Measurements from ENCODE around the gene LNX2. TPM values are rescaled to one million over a fixed set of nuclear protein-coding genes. Genes with fewer than 3 reads are reported as not detected.

LNX2 gene
- total RNA-seq, 2 experiments from 2014 or later, result 6.8 to 9.7 TPM

- Histone ChIP-seq H4K20me1 (ENCODE audit: insufficient read depth, low read length) (no peaks in the 10 kb centered on the region), H3K4me3 (ENCODE audit: low read depth, low read length, poor library complexity, severe bottlenecking) (no peak overlapping the region), H3K79me2 (ENCODE audit: insufficient read depth, low read depth, low read length) (no peaks in the 10 kb centered on the region), H3K9me3 (ENCODE audit: low read length) (no peaks in the 10 kb centered on the region), H3K4me2 (ENCODE audit: low read length) (no peak overlapping the region), H3K4me1 (ENCODE audit: insufficient read depth, low read length, poor library complexity, severe bottlenecking) (no peaks in the 10 kb centered on the region), H3K9me2 (ENCODE audit: insufficient read depth, low read length) (no peaks in the 10 kb centered on the region), H2AFZ (ENCODE audit: low read length) (no peak overlapping the region), H3K36me3 (ENCODE audit: insufficient read depth, low read length) (peaks cover 12% of the 10 kb centered on the region; the same call in 1 of the 2 replicates), H3K27ac (ENCODE audit: low read depth, low read length, poor library complexity, severe bottlenecking) (no peak overlapping the region)
- CTCF ChIA-PET (ENCODE audit: unreplicated experiment), result no interaction called here
- no TSS peak for BruUV-seq (replicated peaks)
- no peak for TF ChIP-seq EZH2phosphoT487 (IDR thresholded peaks at IDR 0.05; ENCODE audit: borderline replicate concordance, low read depth, low read length)
- TF ChIP-seq, protein P1, sequence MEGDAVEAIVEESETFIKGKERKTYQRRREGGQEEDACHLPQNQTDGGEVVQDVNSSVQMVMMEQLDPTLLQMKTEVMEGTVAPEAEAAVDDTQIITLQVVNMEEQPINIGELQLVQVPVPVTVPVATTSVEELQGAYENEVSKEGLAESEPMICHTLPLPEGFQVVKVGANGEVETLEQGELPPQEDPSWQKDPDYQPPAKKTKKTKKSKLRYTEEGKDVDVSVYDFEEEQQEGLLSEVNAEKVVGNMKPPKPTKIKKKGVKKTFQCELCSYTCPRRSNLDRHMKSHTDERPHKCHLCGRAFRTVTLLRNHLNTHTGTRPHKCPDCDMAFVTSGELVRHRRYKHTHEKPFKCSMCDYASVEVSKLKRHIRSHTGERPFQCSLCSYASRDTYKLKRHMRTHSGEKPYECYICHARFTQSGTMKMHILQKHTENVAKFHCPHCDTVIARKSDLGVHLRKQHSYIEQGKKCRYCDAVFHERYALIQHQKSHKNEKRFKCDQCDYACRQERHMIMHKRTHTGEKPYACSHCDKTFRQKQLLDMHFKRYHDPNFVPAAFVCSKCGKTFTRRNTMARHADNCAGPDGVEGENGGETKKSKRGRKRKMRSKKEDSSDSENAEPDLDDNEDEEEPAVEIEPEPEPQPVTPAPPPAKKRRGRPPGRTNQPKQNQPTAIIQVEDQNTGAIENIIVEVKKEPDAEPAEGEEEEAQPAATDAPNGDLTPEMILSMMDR (conservative IDR thresholded peaks at IDR 0.05; ENCODE audit: low read length), result no peak
- no peak for DNase-seq (ENCODE audit: low spot score)
- POLR2A ChIA-PET, result interaction anchor here (1.0 kb wide), 1 partner anchor 11 kb away, joined by 3 read pairs; no protein-coding TSS in a partner anchor
- intact Hi-C loops (cut with micrococcal nuclease; ENCODE audit: unreplicated experiment), result no loop called here
Measured at GRCh38 chr13:27569405-27569804, 50.9 kb downstream of the LNX2 start.

DNA sequence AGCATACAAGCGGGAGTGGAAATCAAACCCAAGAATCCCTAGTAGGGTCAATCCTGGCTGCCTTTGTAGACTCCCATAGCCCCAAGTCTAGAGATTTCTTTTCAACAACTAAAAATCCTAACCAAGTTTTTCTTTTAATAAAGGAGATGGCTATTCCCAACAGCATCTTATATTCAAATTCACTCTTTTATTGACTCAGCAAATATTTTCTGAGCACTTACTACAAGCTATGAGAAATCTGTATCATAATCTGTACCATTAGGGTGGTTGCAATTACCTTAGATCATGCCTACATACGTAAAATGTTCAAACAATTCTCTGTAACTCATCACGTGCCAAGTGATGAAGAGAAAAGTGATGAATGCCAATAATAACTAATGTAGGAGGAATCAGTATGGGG lies 54.5 kb downstream of the LNX2 start:
- TF ChIP-seq EZH2phosphoT487 (IDR thresholded peaks at IDR 0.05; ENCODE audit: borderline replicate concordance, low read depth, low read length), result no peak
- TF ChIP-seq, protein P1 (conservative IDR thresholded peaks at IDR 0.05; ENCODE audit: low read length), result no peak
- no peak for DNase-seq (ENCODE audit: low spot score)
- Histone ChIP-seq H3K27ac (ENCODE audit: low read depth, low read length, poor library complexity, severe bottlenecking) (no peak overlapping the region), H2AFZ (ENCODE audit: low read length) (no peak overlapping the region), H3K79me2 (ENCODE audit: insufficient read depth, low read depth, low read length) (no peaks in the 10 kb centered on the region), H3K4me1 (ENCODE audit: insufficient read depth, low read length, poor library complexity, severe bottlenecking) (no peaks in the 10 kb centered on the region), H3K9me2 (ENCODE audit: insufficient read depth, low read length) (no peaks in the 10 kb centered on the region), H3K36me3 (ENCODE audit: insufficient read depth, low read length) (peaks cover 21% of the 10 kb centered on the region; the same call in 1 of the 2 replicates), H3K4me2 (ENCODE audit: low read length) (no peak overlapping the region), H3K4me3 (ENCODE audit: low read depth, low read length, poor library complexity, severe bottlenecking) (no peak overlapping the region), H3K9me3 (ENCODE audit: low read length) (no peaks in the 10 kb centered on the region), H4K20me1 (ENCODE audit: insufficient read depth, low read length) (no peaks in the 10 kb centered on the region)
- CTCF ChIA-PET (ENCODE audit: unreplicated experiment), result no interaction called here
- POLR2A ChIA-PET, result interaction anchor here (1.0 kb wide), 1 partner anchor 21 kb away, joined by 3 read pairs; no protein-coding TSS in a partner anchor
- no TSS peak for BruUV-seq (replicated peaks)
- intact Hi-C loops (cut with micrococcal nuclease; ENCODE audit: unreplicated experiment), result no loop called here

GRCh38 chr13:27562457-27562856 lies 57.9 kb downstream of the LNX2 start:
- POLR2A ChIA-PET, result interaction anchor here (0.5 to 0.6 kb wide), 2 partner anchors 9 to 144 kb away, joined by 3 read pairs; no protein-coding TSS in a partner anchor
- Histone ChIP-seq H3K4me2 (ENCODE audit: low read length) (no peak overlapping the region), H3K4me3 (ENCODE audit: low read depth, low read length, poor library complexity, severe bottlenecking) (no peak overlapping the region), H3K9me2 (ENCODE audit: insufficient read depth, low read length) (no peaks in the 10 kb centered on the region), H3K4me1 (ENCODE audit: insufficient read depth, low read length, poor library complexity, severe bottlenecking) (no peaks in the 10 kb centered on the region), H3K36me3 (ENCODE audit: insufficient read depth, low read length) (peaks cover 18% of the 10 kb centered on the region; the same call in 1 of the 2 replicates), H3K27ac (ENCODE audit: low read depth, low read length, poor library complexity, severe bottlenecking) (no peak overlapping the region), H3K79me2 (ENCODE audit: insufficient read depth, low read depth, low read length) (no peaks in the 10 kb centered on the region), H4K20me1 (ENCODE audit: insufficient read depth, low read length) (no peaks in the 10 kb centered on the region), H3K9me3 (ENCODE audit: low read length) (no peaks in the 10 kb centered on the region), H2AFZ (ENCODE audit: low read length) (no peak overlapping the region)
- BruUV-seq (replicated peaks), result no TSS peak
- TF ChIP-seq, protein P1 (conservative IDR thresholded peaks at IDR 0.05; ENCODE audit: low read length), result no peak
- no peak for TF ChIP-seq EZH2phosphoT487 (IDR thresholded peaks at IDR 0.05; ENCODE audit: borderline replicate concordance, low read depth, low read length)
- CTCF ChIA-PET (ENCODE audit: unreplicated experiment), result no interaction called here
- intact Hi-C loops (cut with micrococcal nuclease; ENCODE audit: unreplicated experiment), result no loop called here
- DNase-seq (ENCODE audit: low spot score), result no peak

Measured in OCI-LY7 (cell line).